B cell (primary cell): Measurements from ENCODE around the gene ABHD16A.

Experiments
- EZH2 ChIP-seq: IDR thresholded peaks from 2 replicates; pipeline ENCODE4 v1.6.1; 2012; ENCODE audit warnings: borderline replicate concordance, low read depth, mild to moderate bottlenecking, moderate library complexity, low read length; ENCODE audit not compliant: insufficient read depth, poor library complexity, severe bottlenecking
- TF ChIP-seq, protein P1 (sequence below): fragments of 200-600 bp; IDR thresholded peaks from one replicate; pipeline ENCODE4 v1.8.0; 2022; ENCODE audit warnings: antibody characterized with exemption, mild to moderate bottlenecking

DNA sequence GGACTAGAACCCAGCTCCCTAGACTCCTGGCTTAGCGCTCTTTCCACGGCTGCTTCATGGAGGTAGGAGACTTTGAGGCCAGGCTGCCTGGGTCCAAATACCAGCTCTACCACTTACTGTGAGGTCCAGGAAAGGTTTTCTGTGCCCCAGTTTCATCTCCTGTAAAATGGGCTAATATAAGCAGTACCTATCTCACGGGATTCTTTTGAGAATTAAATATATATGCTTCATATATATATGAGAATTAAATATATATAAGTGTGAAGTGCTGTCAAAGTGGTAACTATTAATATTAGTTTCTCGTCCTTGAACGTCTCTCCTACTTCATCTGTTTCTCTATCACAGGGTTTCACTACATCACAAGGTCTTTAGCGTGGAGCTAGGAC, 12.1 kb downstream of the ABHD16A start:
- TF ChIP-seq, protein P1, sequence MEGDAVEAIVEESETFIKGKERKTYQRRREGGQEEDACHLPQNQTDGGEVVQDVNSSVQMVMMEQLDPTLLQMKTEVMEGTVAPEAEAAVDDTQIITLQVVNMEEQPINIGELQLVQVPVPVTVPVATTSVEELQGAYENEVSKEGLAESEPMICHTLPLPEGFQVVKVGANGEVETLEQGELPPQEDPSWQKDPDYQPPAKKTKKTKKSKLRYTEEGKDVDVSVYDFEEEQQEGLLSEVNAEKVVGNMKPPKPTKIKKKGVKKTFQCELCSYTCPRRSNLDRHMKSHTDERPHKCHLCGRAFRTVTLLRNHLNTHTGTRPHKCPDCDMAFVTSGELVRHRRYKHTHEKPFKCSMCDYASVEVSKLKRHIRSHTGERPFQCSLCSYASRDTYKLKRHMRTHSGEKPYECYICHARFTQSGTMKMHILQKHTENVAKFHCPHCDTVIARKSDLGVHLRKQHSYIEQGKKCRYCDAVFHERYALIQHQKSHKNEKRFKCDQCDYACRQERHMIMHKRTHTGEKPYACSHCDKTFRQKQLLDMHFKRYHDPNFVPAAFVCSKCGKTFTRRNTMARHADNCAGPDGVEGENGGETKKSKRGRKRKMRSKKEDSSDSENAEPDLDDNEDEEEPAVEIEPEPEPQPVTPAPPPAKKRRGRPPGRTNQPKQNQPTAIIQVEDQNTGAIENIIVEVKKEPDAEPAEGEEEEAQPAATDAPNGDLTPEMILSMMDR: no peak
- TF ChIP-seq EZH2: no peak
